T-helper 1 cell treated with Interleukin-12 subunit alpha and Interleukin-12 subunit beta and Interleukin-4 antibody, amounts not matched to agents 30 μg/mL and 1 μg/mL, for 36 hours (primary cell): ENCODE data around the gene STPG2.

ENCODE experiments used
- H3K27ac Mint-ChIP-seq: one replicate; pipeline ENCODE4 v1.8.0; 2021; ENCODE audit warnings: mild to moderate bottlenecking, mixed read lengths
- H3K27me3 Mint-ChIP-seq: one replicate; pipeline ENCODE4 v1.8.0; 2021; ENCODE audit warnings: low read depth, mixed read lengths
- H3K36me3 Mint-ChIP-seq: one replicate; pipeline ENCODE4 v1.8.0; 2021; ENCODE audit warnings: low read depth, mixed read lengths
- H3K4me1 Mint-ChIP-seq: one replicate; pipeline ENCODE4 v1.8.0; 2021; ENCODE audit warnings: low read depth, mixed read lengths
- H3K4me3 Mint-ChIP-seq: one replicate; pipeline ENCODE4 v1.8.0; 2021; ENCODE audit warnings: mild to moderate bottlenecking, moderate library complexity, mixed read lengths
- H3K9me3 Mint-ChIP-seq: one replicate; pipeline ENCODE4 v1.8.0; 2021; ENCODE audit warnings: mixed read lengths

STPG2 gene

DNA sequence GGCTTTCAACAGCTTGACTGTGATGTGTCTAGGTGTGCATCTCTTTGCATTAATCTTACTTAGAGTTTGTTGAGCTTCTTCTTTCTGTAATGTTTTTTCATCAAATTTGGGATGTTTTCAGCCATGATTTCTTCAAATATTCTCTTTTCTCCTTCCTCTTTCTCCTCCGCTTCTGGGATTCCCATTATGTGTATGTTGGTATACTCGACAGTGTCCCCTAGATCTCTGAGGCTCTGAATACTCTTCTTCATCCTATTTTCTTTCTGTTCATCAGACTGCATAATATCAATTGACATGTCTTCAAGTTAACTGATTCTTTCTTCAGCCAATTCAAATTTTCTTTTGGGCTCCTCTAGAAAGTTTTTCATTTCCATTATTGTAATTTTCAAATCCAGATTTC, 25.9 kb downstream of the STPG2 start:
- no peak overlapping the region for H3K27ac Mint-ChIP-seq
- peaks cover 5% of the 10 kb centered on the region for H3K27me3 Mint-ChIP-seq
- no peaks in the 10 kb centered on the region for H3K36me3 Mint-ChIP-seq
- H3K9me3 Mint-ChIP-seq, result peaks cover 3% of the 10 kb centered on the region
- H3K4me3 Mint-ChIP-seq, result no peak overlapping the region
- no peaks in the 10 kb centered on the region for H3K4me1 Mint-ChIP-seq

DNA sequence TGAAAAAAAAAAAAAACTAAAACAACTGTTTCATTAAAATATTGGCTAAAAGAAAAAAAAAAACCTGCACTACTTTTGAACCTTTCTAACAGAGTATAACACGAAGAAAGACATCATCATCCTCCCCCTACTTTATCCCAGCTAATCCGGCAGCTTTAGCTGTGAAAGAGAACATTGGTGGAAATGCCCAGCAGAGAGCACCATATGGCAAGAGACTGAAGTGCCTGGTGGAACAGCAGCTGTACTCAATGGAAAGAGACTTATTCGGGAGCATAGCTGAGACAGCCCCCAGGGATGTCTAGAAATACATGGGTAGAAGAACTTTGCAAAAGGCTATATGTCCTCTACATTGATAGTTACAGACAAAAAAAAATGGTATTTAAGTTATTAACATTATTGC, 30.3 kb downstream of the STPG2 start:
- H3K4me1 Mint-ChIP-seq, result no peaks in the 10 kb centered on the region
- no peaks in the 10 kb centered on the region for H3K36me3 Mint-ChIP-seq
- H3K27me3 Mint-ChIP-seq, result peaks cover 10% of the 10 kb centered on the region
- no peak overlapping the region for H3K4me3 Mint-ChIP-seq
- H3K9me3 Mint-ChIP-seq, result no peaks in the 10 kb centered on the region
- H3K27ac Mint-ChIP-seq, result no peak overlapping the region

DNA sequence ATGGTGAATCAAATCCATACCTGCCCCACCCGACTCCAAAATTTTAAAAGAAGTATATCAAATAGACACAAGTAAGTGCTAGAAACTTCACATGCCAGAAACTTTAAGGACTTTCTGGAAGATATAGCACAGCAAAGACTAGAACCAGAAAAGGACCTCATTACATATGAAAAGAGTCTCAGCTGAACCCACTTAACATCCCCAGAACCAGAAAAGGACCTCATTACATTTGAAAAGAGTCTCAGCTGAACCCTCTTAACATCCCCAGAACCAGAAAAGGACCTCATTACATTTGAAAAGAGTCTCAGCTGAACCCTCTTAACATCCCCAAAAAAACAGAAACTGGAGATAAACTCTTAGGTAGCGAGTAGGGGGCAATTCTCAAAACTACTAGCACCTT, 32.3 kb downstream of the STPG2 start:
- H3K4me3 Mint-ChIP-seq, result no peak overlapping the region
- H3K4me1 Mint-ChIP-seq, result no peaks in the 10 kb centered on the region
- H3K36me3 Mint-ChIP-seq, result no peaks in the 10 kb centered on the region
- peaks cover 13% of the 10 kb centered on the region for H3K27me3 Mint-ChIP-seq
- no peak overlapping the region for H3K27ac Mint-ChIP-seq
- H3K9me3 Mint-ChIP-seq, result no peaks in the 10 kb centered on the region

DNA sequence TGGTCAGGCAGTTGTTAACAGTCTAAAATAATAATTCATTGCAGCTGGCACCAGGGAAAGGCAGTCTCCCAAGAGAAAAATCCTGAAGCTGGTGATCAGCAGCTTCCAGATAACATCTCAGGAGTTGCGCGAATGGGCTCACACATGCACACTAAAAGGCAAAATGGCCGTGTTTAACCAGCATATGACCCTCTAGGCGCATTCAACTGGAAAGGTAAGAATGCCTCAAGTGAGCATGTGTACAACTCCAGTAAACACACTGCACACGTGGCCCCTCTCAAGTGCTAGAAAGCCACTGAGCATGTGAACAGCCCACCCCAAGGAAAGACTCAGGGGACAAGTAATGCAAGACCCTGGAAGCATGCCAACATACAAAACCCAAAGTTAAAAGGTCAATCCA, 33.1 kb downstream of the STPG2 start:
- Mint-ChIP-seq H3K4me3 (no peak overlapping the region), H3K9me3 (no peaks in the 10 kb centered on the region), H3K4me1 (no peaks in the 10 kb centered on the region), H3K27me3 (peaks cover 13% of the 10 kb centered on the region), H3K36me3 (no peaks in the 10 kb centered on the region), H3K27ac (no peak overlapping the region)

DNA sequence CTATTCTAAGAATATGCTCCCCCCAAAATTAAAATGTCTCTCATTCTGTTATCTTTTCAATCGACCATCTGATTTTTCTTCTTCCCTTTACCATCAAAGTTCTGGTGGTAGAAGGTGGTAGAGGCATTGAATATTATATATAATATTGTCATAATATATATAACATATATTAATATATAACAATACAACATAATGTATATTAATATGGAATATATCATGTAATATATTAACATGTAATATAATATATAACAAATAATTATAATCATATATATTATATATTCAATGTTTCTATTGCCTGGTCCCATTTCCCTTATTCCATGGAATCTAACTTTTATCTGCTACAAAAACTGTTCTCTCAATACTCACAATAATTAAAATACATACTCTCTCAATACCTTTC, 40.6 kb downstream of the STPG2 start:
- Mint-ChIP-seq H3K4me3 (no peak overlapping the region), H3K36me3 (no peaks in the 10 kb centered on the region), H3K9me3 (no peaks in the 10 kb centered on the region), H3K27ac (no peak overlapping the region), H3K4me1 (no peaks in the 10 kb centered on the region), H3K27me3 (peaks cover 10% of the 10 kb centered on the region)

DNA sequence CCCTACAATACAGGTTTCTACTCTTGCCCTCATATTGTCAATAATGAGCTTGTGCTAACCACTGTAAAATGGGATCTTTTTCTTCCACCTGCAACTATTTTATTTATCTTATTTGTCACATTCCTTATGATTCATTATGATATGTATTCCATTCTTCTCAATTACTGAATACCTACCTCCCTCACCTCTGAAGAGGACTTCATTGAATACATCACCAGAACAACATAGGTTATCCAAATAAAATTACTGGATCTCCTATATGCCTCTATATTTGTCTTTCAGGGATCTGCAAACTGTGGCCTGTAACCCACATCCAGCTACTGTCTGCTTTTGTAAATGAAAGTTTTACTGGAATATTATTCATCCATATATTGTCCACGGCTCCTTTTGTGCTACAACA, 41.3 kb downstream of the STPG2 start:
- no peak overlapping the region for H3K27ac Mint-ChIP-seq

DNA sequence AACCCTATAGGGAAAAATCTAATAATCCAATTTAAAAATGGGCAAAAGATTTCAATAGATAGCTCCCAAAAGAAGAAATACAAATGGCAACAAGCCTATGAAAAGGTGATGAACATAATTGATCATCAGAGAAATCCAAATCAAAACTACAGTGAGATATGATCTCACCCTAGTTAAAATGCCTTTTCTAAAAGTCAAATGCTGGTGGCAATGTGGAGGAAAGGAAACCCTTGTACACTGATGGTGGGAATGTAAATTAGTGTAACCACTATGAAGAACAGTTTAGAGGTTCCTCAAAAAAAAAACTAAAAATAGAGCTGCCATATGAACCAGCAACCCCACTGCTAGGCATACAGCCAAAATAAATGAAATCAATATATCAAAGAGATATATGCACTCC, 44.5 kb downstream of the STPG2 start:
- peaks cover 6% of the 10 kb centered on the region for H3K9me3 Mint-ChIP-seq
- peaks cover 9% of the 10 kb centered on the region for H3K27me3 Mint-ChIP-seq
- H3K36me3 Mint-ChIP-seq, result no peaks in the 10 kb centered on the region
- no peak overlapping the region for H3K4me3 Mint-ChIP-seq
- no peaks in the 10 kb centered on the region for H3K4me1 Mint-ChIP-seq
- no peak overlapping the region for H3K27ac Mint-ChIP-seq

More for the DNA sequence above, 41.3 kb downstream of the STPG2 start:
- no peaks in the 10 kb centered on the region for H3K36me3 Mint-ChIP-seq
- no peak overlapping the region for H3K4me3 Mint-ChIP-seq
- no peaks in the 10 kb centered on the region for H3K4me1 Mint-ChIP-seq
- no peaks in the 10 kb centered on the region for H3K9me3 Mint-ChIP-seq
- peaks cover 4% of the 10 kb centered on the region for H3K27me3 Mint-ChIP-seq

DNA sequence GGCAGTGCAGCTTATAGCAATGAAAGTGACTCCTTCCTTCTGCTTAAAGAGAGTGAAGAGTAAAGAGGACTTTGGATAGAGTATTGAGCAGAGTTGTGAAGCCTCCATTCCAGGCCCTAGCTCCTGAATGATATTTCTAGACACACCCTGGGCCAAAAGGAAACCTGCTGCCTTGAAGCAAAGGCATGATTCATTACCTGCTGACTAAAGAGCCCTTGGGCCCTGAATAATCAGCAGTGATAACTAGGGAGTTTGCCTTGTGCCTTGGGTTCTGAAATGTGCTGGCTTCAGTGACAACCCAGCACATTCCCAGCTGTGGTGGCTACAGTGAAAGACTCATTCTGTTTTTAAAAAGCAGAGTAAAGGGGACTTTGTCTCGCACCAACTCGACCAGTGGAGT, 49.2 kb downstream of the STPG2 start:
- Mint-ChIP-seq H3K9me3 (peaks cover 6% of the 10 kb centered on the region), H3K27ac (no peak overlapping the region), H3K4me1 (no peaks in the 10 kb centered on the region), H3K36me3 (no peaks in the 10 kb centered on the region), H3K27me3 (peaks cover 12% of the 10 kb centered on the region), H3K4me3 (no peak overlapping the region)

DNA sequence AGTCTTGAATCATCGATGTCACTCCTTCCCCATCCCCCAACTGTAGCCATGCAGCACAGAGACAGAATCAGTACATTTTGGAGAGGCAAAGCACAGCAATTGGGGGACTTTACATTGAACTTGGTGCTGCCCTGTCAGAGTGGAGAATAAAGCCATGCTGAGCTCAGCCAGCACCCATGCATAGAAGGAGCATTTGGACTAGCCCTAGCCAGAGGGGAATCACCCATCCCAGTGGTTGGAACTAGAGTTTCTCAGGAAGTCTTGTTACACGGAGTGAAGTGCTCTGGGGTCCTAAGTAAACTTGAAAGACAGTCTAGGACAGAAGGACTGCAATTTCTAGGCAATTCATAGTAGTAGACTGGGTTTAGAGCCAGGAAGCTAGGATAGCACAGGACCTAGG, 49.6 kb downstream of the STPG2 start:
- peaks cover 6% of the 10 kb centered on the region for H3K9me3 Mint-ChIP-seq
- no peak overlapping the region for H3K4me3 Mint-ChIP-seq
- no peaks in the 10 kb centered on the region for H3K4me1 Mint-ChIP-seq
- H3K27ac Mint-ChIP-seq, result no peak overlapping the region
- no peaks in the 10 kb centered on the region for H3K36me3 Mint-ChIP-seq
- peaks cover 12% of the 10 kb centered on the region for H3K27me3 Mint-ChIP-seq

DNA sequence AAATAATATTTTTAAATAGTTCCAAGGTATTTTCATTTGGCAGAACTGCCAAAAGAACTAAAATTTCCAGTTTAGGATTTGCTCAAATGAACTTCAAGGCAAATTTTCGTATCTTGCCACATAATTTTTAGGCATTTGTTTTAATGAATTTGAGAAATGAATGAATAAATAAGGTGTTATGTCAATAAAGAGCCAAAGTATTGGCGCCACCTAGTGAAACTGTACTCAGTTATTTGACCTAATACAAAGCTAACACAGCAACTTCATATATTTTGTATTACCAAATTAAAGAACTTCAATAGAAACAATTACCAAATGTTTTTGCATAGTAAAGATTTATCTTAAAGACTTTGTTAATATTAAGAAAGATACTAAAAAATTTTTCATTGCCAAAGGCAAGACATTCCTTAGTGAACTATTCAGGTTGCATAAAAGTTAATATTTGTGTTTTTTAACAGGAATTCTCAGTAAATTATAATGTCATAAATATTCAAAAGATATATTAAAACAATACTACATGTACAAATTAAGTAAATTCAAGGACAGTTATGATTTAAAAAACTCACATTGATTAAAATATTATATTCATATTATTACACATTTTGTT, 50.3 kb downstream of the STPG2 start:
- Mint-ChIP-seq H3K9me3 (peaks cover 6% of the 10 kb centered on the region), H3K4me1 (no peaks in the 10 kb centered on the region), H3K4me3 (no peak overlapping the region), H3K27ac (no peak overlapping the region), H3K36me3 (no peaks in the 10 kb centered on the region), H3K27me3 (peaks cover 10% of the 10 kb centered on the region)

DNA sequence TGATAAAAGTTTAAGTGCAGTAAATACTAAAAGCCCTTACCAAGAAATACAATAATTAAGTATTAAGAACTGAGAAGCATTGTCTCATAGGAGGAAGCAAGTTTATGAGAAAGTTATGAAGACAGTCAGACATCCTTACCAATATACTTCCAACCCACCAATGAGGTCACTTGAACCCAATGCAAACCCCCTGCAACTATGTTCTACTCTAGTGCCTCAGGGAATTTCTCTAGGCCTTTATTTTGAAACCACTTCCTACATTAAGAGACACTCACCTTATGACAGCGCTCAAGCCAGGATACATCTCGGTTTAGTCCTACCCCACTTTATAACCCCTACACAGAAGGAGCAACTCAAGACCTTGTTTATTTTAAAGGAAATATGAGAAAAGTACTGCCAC, 61.3 kb downstream of the STPG2 start:
- H3K27ac Mint-ChIP-seq, result no peak overlapping the region
- no peaks in the 10 kb centered on the region for H3K4me1 Mint-ChIP-seq
- H3K4me3 Mint-ChIP-seq, result no peak overlapping the region
- H3K9me3 Mint-ChIP-seq, result no peaks in the 10 kb centered on the region
- H3K36me3 Mint-ChIP-seq, result no peaks in the 10 kb centered on the region
- H3K27me3 Mint-ChIP-seq, result no peaks in the 10 kb centered on the region

DNA sequence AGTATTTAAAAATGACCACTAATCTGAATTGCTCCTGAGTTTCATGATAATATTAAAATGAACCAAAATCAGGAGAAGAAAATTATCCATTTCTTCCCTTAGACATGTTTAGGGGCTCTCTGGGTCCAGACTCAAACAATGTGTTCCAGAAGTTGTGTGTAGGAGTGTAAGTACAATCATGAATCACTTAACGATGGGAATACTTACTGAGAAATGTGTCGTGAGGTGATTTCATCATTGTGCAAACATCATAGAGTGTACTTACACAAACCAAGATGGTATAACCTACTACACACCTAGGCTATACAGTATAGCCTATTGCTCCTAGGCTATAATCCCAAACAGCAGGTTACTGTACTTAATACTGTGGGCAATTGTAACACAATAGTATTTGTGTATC, 74.8 kb downstream of the STPG2 start:
- Mint-ChIP-seq H3K9me3 (no peaks in the 10 kb centered on the region), H3K4me3 (no peak overlapping the region), H3K36me3 (no peaks in the 10 kb centered on the region), H3K27me3 (peaks cover 2% of the 10 kb centered on the region), H3K27ac (no peak overlapping the region), H3K4me1 (no peaks in the 10 kb centered on the region)

DNA sequence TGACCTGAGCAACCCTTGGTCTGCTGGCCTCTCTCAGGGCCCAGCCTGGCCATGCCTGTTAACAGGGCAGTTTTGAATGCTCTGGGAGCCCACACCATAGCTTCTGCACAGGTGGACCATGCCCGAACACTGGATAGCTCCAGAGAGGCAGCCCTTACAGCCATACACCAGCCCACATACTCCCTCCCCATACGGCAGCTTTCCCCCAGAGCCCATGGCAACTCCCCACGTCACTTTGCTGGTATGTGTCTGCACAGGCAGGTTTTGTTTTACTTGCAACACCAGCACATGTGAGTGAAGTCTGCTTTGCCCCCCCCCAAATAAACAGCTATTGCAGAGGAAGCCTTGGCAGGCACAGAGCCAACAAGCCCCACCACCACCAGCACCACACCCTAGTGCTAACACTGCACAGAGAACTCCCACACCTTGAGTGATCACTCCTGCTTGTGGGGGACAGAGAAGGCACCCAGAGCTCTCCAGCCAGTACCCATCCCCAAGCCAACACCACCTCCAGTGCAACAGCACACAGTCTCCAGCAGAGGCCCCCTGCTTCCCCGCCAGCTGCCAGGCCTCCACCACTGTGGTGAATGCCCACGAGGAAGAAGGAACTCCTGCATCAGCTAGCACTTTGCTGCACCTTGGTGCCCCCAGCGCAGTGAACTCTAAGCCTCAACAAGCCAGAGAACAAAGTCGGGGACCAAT, 87.3 kb downstream of the STPG2 start:
- H3K27ac Mint-ChIP-seq, result no peak overlapping the region
- H3K27me3 Mint-ChIP-seq, result no peaks in the 10 kb centered on the region
- no peaks in the 10 kb centered on the region for H3K4me1 Mint-ChIP-seq
- H3K4me3 Mint-ChIP-seq, result no peak overlapping the region
- peaks cover 9% of the 10 kb centered on the region for H3K9me3 Mint-ChIP-seq
- no peaks in the 10 kb centered on the region for H3K36me3 Mint-ChIP-seq

DNA sequence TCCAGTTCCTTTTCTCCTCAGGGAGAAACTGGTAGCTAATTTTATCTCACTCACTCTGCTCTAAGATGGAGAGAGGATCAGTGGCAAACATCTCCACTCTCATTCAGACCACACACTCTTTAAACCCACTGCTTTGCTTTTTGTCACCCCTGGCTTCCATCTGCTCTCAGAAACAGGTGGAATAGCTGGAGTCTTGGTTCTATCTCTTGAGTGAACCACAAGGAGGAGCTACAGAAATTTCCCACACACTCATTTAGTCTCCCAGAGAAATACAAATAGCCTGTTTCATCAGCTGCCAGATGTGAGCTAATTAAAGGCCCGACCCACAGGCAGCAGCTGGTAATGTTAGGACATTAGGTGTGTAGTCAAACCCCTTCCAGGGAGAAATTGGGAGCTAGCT, 96.6 kb downstream of the STPG2 start:
- Mint-ChIP-seq H3K4me1 (no peaks in the 10 kb centered on the region), H3K27me3 (no peaks in the 10 kb centered on the region), H3K9me3 (no peaks in the 10 kb centered on the region), H3K27ac (no peak overlapping the region), H3K36me3 (no peaks in the 10 kb centered on the region), H3K4me3 (no peak overlapping the region)

DNA sequence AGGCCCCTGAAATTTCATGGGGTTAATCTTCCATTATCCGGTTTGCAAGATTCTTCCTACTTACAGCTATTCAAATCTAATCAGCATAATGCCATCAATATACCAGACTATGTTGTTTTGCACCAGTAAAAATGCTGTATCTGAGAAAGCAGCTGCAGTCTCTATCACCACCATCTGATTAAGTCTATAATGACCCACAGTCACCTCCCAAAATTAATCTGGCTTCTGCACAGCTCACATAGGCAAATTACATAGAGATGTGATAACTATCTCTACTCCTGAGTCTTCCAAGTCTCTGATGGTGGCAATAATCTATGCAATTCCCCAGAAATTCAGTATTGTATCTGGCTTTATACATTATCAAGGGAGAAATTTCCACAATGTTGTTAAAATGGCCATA, 113.2 kb downstream of the STPG2 start:
- H3K9me3 Mint-ChIP-seq, result peaks cover 15% of the 10 kb centered on the region
- H3K4me3 Mint-ChIP-seq, result no peak overlapping the region
- no peaks in the 10 kb centered on the region for H3K4me1 Mint-ChIP-seq
- H3K27ac Mint-ChIP-seq, result no peak overlapping the region
- H3K27me3 Mint-ChIP-seq, result no peaks in the 10 kb centered on the region
- H3K36me3 Mint-ChIP-seq, result no peaks in the 10 kb centered on the region
